Mucosa of descending colon (tissue), 3 donors: Measurements from ENCODE around the gene IDH3B. TPM values are rescaled to one million over a fixed set of nuclear protein-coding genes. Genes with fewer than 3 reads are reported as not detected.
A peak's percentile ranks its signal among the peaks of the same experiment; 100 is the strongest.

ENCODE experiments used
- ATAC-seq: fragments of 200-7000 bp; cut with Tn5 transposase; one replicate; pipeline ENCODE4 v1.9.1; 2020; ENCODE audit warnings: mild to moderate bottlenecking, moderate library complexity
- DNase-seq, 3 donors: peaks; one replicate each; pipeline ENCODE4 v3.0.0-alpha.2; 2020
- H3K36me3 ChIP-seq: fragments of 200-600 bp; one replicate; pipeline ENCODE4 v1.8.0; 2021; ENCODE audit warnings: low read depth, mild to moderate bottlenecking
- H3K4me1 ChIP-seq: fragments of 200-600 bp; one replicate; pipeline ENCODE4 v1.8.0; 2021; ENCODE audit warnings: low read depth, mild to moderate bottlenecking
- H3K4me3 ChIP-seq: fragments of 200-600 bp; one replicate; pipeline ENCODE4 v1.8.0; 2021; ENCODE audit warnings: mild to moderate bottlenecking
- H3K9me3 ChIP-seq: fragments of 200-600 bp; one replicate; pipeline ENCODE4 v1.8.0; 2021; ENCODE audit warnings: mild to moderate bottlenecking
- CTCF ChIP-seq: fragments of 200-600 bp; IDR thresholded peaks from one replicate; pipeline ENCODE4 v1.8.0; 2022; ENCODE audit warnings: antibody characterized with exemption, mild to moderate bottlenecking
- intact Hi-C, 2 donors: fragments of 100-400 bp; cut with DNase I in 1 of 2; cut with micrococcal nuclease in 1 of 2; formaldehyde crosslinking; loops; one replicate each; pipeline versions ENCODE4 v1.11.0 to v1.11.1; 2022; cut with DNase I, micrococcal nuclease
- total RNA-seq, 3 donors: library from RNA; stranded (reverse); fragmentation: NEBNext Ultra II Directional in 2 of 3; extraction: Animal tissue kit (Norgen Biotek cat#: 25700) in 2 of 3; gene quantifications; one replicate each; pipeline versions ENCODE4 v1.2.1 to v1.2.4, GENCODE V29; 2021 to 2023
- donor health status: DM: no; HTN: no; CAD: no; lungs with moderate emphysema.
- donor health status: DM: no; HTN: no; CAD: no.
- donor health status: DM: no; HTN: yes; CAD: no.

IDH3B gene
- total RNA-seq, 3 donors from 2014 or later: 112 to 128 (median 123) TPM

GRCh38 chr20:2654384-2654822, 9.6 kb downstream of the IDH3B start:
- H3K9me3 ChIP-seq: no peaks in the 10 kb centered on the region
- TF ChIP-seq CTCF: no peak
- ATAC-seq (no peak), DNase-seq (no peak)
- H3K4me1 ChIP-seq: peaks cover 11% of the 10 kb centered on the region
- intact Hi-C loops: no loop called here
- H3K4me3 ChIP-seq: no peak overlapping the region
- H3K36me3 ChIP-seq: peaks cover 6% of the 10 kb centered on the region

- peak in 1 of 3 donors; percentile 37 for DNase-seq
- ATAC-seq: no peak
- Histone ChIP-seq H3K4me3 (peak overlapping the region; percentile 81), H3K9me3 (no peaks in the 10 kb centered on the region), H3K36me3 (peaks cover 6% of the 10 kb centered on the region), H3K4me1 (peaks cover 11% of the 10 kb centered on the region)
- TF ChIP-seq CTCF: no peak
- intact Hi-C loops: no loop called here
Observed at GRCh38 chr20:2653556-2654383, 10.2 kb downstream of the IDH3B start.

GRCh38 chr20:2652724-2653555, 11.1 kb downstream of the IDH3B start:
- TF ChIP-seq CTCF: no peak
- Histone ChIP-seq H3K36me3 (peaks cover 6% of the 10 kb centered on the region), H3K9me3 (no peaks in the 10 kb centered on the region), H3K4me3 (peak overlapping the region; percentile 81), H3K4me1 (peaks cover 11% of the 10 kb centered on the region)
- intact Hi-C loops: no loop called here
- DNase-seq (peak; percentile 35 to 84 (median 54)), ATAC-seq (peak; percentile 57)

- intact Hi-C loops: no loop called here
Observed at GRCh38 chr20:2651772-2652723, 12.0 kb downstream of the IDH3B start, which contains the start of gene NOP56. NOP56 (plus strand) TSS chr20:2652632; CDS start chr20:2652661, 29 bp downstream.

More at GRCh38 chr20:2651772-2652723, 12.0 kb downstream of the IDH3B start, which contains the start of gene NOP56:
- TF ChIP-seq CTCF: no peak
- Histone ChIP-seq H3K9me3 (no peaks in the 10 kb centered on the region), H3K36me3 (peaks cover 6% of the 10 kb centered on the region), H3K4me3 (peak within 1 kb of the TSS; percentile 81), H3K4me1 (peaks cover 11% of the 10 kb centered on the region)
- peak; percentile 98 for ATAC-seq
- peak; percentile 93 to 98 (median 95) for DNase-seq
